Measurements from ENCODE around the gene AP2A1.

DNA sequence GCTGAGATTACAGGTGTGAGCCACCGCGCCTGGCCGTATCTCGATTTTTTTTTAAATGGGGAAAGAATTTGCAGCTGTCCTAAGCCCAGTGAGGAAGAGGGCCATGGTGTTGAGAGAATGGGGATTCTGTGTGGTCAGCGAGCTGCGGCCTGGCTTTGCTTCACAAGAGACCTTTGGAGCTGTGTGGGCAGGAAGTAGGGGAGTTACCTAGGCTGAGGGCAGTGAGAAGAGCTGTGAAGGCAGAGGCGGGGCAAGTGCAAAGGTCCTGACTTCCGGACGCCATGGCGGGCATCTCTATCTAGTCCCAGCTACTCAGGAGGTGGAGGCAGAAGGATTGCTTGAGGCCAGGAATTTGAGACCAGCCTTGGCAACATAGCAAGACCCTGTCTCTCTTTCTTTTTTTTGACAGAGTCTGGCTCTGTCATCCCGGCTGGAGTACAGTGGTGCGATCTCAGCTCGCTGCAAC, 4.9 kb downstream of the AP2A1 start:
- TF ChIP-seq POLR2A (IDR thresholded peaks at IDR 0.05) (no peak), POLR2AphosphoS5 (IDR thresholded peaks at IDR 0.05) (no peak), EP300 (IDR thresholded peaks at IDR 0.05) (no peak)
- TF ChIP-seq, protein P1, sequence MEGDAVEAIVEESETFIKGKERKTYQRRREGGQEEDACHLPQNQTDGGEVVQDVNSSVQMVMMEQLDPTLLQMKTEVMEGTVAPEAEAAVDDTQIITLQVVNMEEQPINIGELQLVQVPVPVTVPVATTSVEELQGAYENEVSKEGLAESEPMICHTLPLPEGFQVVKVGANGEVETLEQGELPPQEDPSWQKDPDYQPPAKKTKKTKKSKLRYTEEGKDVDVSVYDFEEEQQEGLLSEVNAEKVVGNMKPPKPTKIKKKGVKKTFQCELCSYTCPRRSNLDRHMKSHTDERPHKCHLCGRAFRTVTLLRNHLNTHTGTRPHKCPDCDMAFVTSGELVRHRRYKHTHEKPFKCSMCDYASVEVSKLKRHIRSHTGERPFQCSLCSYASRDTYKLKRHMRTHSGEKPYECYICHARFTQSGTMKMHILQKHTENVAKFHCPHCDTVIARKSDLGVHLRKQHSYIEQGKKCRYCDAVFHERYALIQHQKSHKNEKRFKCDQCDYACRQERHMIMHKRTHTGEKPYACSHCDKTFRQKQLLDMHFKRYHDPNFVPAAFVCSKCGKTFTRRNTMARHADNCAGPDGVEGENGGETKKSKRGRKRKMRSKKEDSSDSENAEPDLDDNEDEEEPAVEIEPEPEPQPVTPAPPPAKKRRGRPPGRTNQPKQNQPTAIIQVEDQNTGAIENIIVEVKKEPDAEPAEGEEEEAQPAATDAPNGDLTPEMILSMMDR (IDR thresholded peaks at IDR 0.05), result no peak
